ENCODE data around the gene SIPA1L2.

DNA sequence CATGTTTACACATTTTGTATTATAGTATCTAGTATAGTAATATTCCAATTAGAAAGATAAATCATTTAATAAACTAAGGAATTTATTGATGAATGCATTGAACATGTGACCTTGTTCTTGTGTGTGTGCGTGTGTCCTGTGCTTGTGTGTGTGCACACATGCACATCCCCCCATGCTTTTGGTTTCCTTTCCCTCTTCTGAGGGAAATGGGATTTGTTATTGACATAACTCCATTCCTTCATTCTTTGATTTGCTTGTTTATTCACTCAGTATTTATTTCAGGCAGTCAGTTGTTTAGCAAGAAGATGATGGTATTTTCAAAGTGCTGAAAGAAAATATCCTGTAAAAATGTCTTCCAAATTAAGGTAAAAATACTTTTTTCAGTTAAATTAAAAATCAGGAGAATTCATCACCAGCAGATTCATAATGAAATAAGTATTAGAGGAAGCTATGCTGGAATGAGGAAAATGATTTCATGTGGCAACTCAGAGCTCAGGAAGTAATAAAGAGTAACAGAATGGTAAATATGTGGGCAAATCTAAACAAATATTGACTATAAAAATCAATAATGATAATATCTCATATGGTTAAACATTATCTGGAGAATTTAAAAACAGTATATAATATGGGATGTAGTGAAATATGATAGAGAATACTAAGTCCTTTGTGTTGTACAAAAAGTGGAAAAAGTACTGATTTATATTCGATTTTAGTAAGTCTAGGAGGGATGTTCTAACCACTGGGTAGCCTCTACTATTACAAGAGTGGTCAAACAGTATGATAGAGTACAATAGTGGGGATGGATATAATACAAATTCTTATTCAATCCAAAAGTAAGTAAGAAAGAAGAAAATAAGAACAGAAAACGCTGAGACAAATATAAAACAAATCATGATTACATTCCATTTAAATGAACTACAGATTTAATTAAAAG, 35.2 kb upstream of the SIPA1L2 start:
- TF ChIP-seq EZH2phosphoT487 (IDR thresholded peaks at IDR 0.05; ENCODE audit: borderline replicate concordance) (no peak), YY1 (IDR thresholded peaks at IDR 0.05; ENCODE audit: extremely low read depth, insufficient replicate concordance, low read depth, low read length) (no peak), EZH2 (IDR thresholded peaks at IDR 0.05) (no peak), RAD21 (IDR thresholded peaks at IDR 0.05; ENCODE audit: low read depth) (no peak), ZFX (IDR thresholded peaks at IDR 0.05) (no peak), EGR1 (IDR thresholded peaks at IDR 0.05; ENCODE audit: low read depth) (no peak), POLR2AphosphoS5 (IDR thresholded peaks at IDR 0.05; ENCODE audit: low read depth, low read length) (no peak), POLR2A (IDR thresholded peaks at IDR 0.05; ENCODE audit: borderline replicate concordance, extremely low read depth, insufficient read depth, insufficient read length) (no peak)
- TF ChIP-seq, protein P1, sequence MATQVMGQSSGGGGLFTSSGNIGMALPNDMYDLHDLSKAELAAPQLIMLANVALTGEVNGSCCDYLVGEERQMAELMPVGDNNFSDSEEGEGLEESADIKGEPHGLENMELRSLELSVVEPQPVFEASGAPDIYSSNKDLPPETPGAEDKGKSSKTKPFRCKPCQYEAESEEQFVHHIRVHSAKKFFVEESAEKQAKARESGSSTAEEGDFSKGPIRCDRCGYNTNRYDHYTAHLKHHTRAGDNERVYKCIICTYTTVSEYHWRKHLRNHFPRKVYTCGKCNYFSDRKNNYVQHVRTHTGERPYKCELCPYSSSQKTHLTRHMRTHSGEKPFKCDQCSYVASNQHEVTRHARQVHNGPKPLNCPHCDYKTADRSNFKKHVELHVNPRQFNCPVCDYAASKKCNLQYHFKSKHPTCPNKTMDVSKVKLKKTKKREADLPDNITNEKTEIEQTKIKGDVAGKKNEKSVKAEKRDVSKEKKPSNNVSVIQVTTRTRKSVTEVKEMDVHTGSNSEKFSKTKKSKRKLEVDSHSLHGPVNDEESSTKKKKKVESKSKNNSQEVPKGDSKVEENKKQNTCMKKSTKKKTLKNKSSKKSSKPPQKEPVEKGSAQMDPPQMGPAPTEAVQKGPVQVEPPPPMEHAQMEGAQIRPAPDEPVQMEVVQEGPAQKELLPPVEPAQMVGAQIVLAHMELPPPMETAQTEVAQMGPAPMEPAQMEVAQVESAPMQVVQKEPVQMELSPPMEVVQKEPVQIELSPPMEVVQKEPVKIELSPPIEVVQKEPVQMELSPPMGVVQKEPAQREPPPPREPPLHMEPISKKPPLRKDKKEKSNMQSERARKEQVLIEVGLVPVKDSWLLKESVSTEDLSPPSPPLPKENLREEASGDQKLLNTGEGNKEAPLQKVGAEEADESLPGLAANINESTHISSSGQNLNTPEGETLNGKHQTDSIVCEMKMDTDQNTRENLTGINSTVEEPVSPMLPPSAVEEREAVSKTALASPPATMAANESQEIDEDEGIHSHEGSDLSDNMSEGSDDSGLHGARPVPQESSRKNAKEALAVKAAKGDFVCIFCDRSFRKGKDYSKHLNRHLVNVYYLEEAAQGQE (IDR thresholded peaks at IDR 0.05; ENCODE audit: low read depth) = no peak
- TF ChIP-seq, protein P2, sequence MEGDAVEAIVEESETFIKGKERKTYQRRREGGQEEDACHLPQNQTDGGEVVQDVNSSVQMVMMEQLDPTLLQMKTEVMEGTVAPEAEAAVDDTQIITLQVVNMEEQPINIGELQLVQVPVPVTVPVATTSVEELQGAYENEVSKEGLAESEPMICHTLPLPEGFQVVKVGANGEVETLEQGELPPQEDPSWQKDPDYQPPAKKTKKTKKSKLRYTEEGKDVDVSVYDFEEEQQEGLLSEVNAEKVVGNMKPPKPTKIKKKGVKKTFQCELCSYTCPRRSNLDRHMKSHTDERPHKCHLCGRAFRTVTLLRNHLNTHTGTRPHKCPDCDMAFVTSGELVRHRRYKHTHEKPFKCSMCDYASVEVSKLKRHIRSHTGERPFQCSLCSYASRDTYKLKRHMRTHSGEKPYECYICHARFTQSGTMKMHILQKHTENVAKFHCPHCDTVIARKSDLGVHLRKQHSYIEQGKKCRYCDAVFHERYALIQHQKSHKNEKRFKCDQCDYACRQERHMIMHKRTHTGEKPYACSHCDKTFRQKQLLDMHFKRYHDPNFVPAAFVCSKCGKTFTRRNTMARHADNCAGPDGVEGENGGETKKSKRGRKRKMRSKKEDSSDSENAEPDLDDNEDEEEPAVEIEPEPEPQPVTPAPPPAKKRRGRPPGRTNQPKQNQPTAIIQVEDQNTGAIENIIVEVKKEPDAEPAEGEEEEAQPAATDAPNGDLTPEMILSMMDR (IDR thresholded peaks at IDR 0.05 in 2 of 3, conservative IDR thresholded peaks at IDR 0.05 in 1 of 3; ENCODE audit: borderline replicate concordance in 1 of 3, insufficient read depth in 1 of 3, low read depth in 2 of 3, low read length in 2 of 3) = no peak
- TF ChIP-seq, protein P3, sequence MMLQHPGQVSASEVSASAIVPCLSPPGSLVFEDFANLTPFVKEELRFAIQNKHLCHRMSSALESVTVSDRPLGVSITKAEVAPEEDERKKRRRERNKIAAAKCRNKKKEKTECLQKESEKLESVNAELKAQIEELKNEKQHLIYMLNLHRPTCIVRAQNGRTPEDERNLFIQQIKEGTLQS (IDR thresholded peaks at IDR 0.05) = no peak

All from HCT116 (cell line).